Type B pancreatic cell (in vitro differentiated cells): ENCODE measurements around the gene GIPC2. TPM values are rescaled to one million over a fixed set of nuclear protein-coding genes. Genes with fewer than 3 reads are reported as not detected.

Experiments used
- DNase-seq: peaks from one replicate; pipeline ENCODE4 v3.0.0; 2021; ENCODE audit warnings: mixed read lengths; ENCODE audit not compliant: unreplicated experiment; ENCODE audit errors: extremely low spot score
- H3K27ac Mint-ChIP-seq: 2 replicates; pipeline ENCODE4 v1.8.0; 2021; ENCODE audit warnings: mild to moderate bottlenecking, mixed read lengths
- H3K27me3 Mint-ChIP-seq: 2 replicates; pipeline ENCODE4 v1.8.0; 2021; ENCODE audit warnings: mixed read lengths
- H3K36me3 Mint-ChIP-seq: 2 replicates; pipeline ENCODE4 v1.8.0; 2021; ENCODE audit warnings: mixed read lengths
- H3K4me1 Mint-ChIP-seq: one replicate; pipeline ENCODE4 v1.8.0; 2021; ENCODE audit warnings: mixed read lengths; ENCODE audit not compliant: unreplicated experiment
- H3K4me3 Mint-ChIP-seq: 2 replicates; pipeline ENCODE4 v1.8.0; 2021; ENCODE audit warnings: mild to moderate bottlenecking, mixed read lengths
- H3K9me3 Mint-ChIP-seq: 2 replicates; pipeline ENCODE4 v1.8.0; 2021; ENCODE audit warnings: mixed read lengths
- total RNA-seq: library from RNA; stranded (reverse); gene quantifications from 2 replicates; pipeline ENCODE4 v1.2.1, GENCODE V29; 2021; ENCODE audit warnings: low replicate concordance
- TF ChIP-seq, protein P1 (sequence below): fragments of 200-600 bp; sonication (generic); conservative IDR thresholded peaks from 2 replicates; pipeline ENCODE4 v1.5.0; 2021; ENCODE audit warnings: antibody characterized with exemption, mild to moderate bottlenecking

Gene GIPC2
- total RNA-seq, 1 donor from 2014 or later = 2.9 TPM

DNA sequence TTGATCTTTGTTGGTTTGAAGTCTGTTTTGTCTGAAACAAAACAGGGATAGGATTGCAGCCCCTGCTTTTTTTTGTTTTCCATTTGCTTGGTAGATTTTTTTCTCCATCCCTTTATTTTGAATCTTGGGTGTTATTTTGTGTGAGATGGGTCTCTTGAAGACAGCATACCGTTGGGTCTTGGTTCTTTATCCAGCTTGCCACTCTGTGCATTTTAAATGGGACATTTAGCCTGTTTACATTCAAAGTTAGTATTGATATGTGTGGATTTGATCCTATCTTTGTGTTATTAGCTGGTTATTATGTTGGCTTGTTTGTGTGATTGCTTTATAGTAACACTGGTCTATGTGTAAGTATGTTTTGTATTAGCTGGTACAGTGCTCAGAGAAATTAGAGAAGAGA is 40.9 kb downstream of the GIPC2 start:
- Mint-ChIP-seq H3K36me3 (no peaks in the 10 kb centered on the region), H3K4me1 (no peaks in the 10 kb centered on the region), H3K9me3 (peaks cover 7% of the 10 kb centered on the region), H3K4me3 (no peak overlapping the region), H3K27ac (no peak overlapping the region), H3K27me3 (no peaks in the 10 kb centered on the region)
- no peak for DNase-seq
- TF ChIP-seq, protein P1, sequence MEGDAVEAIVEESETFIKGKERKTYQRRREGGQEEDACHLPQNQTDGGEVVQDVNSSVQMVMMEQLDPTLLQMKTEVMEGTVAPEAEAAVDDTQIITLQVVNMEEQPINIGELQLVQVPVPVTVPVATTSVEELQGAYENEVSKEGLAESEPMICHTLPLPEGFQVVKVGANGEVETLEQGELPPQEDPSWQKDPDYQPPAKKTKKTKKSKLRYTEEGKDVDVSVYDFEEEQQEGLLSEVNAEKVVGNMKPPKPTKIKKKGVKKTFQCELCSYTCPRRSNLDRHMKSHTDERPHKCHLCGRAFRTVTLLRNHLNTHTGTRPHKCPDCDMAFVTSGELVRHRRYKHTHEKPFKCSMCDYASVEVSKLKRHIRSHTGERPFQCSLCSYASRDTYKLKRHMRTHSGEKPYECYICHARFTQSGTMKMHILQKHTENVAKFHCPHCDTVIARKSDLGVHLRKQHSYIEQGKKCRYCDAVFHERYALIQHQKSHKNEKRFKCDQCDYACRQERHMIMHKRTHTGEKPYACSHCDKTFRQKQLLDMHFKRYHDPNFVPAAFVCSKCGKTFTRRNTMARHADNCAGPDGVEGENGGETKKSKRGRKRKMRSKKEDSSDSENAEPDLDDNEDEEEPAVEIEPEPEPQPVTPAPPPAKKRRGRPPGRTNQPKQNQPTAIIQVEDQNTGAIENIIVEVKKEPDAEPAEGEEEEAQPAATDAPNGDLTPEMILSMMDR = no peak

DNA sequence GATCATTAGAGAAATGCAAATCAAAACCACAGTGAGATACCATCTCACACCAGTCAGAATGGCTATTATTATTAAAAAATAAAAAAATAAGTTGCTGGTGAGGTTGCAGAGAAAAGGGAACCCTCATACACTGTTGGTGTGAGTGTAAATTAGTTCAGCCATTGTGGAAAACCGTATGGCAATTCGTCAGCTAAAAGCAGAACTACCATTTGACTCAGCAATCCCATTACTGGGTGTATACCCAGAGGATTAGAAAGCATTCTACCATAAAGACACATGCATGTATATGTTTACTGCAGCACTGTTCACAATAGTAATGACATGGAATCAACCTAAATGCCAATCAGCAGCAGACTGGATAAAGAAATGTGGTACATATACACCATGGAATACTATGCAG is 42.2 kb downstream of the GIPC2 start:
- no peak for DNase-seq
- Mint-ChIP-seq H3K27me3 (no peaks in the 10 kb centered on the region), H3K4me1 (no peaks in the 10 kb centered on the region), H3K36me3 (no peaks in the 10 kb centered on the region), H3K27ac (no peak overlapping the region), H3K9me3 (peaks cover 7% of the 10 kb centered on the region), H3K4me3 (no peak overlapping the region)
- TF ChIP-seq, protein P1 = no peak

DNA sequence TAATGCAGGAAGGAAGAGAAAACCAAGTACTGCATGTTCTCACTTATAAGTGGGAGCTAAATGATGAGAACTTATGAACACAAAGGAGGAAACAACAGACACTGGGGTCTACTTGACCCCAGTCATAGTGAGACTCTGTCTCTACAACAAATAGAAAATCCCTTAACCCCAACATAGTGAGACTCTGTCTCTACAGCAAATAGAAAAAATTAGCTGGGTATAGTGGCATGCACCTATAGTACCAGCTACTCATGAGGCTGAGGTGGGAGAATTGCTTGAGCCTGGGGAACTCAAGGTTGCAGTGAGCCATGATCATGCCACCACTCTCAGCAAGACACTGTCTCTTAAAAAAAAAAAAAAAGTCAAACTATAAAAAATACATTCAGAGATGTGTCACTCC is 42.7 kb downstream of the GIPC2 start:
- Mint-ChIP-seq H3K27ac (no peak overlapping the region), H3K27me3 (no peaks in the 10 kb centered on the region), H3K36me3 (no peaks in the 10 kb centered on the region), H3K4me3 (no peak overlapping the region), H3K4me1 (no peaks in the 10 kb centered on the region), H3K9me3 (peaks cover 7% of the 10 kb centered on the region)
- TF ChIP-seq, protein P1 = no peak
- no peak for DNase-seq

DNA sequence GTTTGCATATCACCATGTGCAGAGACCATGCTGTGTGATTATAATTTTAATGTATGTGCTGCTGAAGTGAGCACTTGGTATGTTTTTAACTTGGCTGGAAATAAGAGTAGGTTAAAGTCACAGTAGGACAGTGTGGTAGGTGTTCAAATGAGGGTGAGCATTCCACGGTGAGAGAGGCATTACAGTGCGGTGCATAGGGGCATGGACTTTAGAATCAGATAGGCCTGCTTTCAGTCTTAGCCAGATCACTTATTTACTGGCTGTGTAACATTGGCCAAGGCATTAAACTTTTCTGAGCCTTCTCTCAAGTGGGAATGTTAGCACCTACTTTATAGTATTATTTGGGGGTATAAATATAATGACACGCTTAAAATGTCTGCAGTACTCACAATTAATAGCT is 43.2 kb downstream of the GIPC2 start:
- TF ChIP-seq, protein P1 = no peak
- H3K27me3 Mint-ChIP-seq = no peaks in the 10 kb centered on the region
- DNase-seq = no peak
- H3K9me3 Mint-ChIP-seq = peaks cover 7% of the 10 kb centered on the region
- no peak overlapping the region for H3K4me3 Mint-ChIP-seq
- H3K27ac Mint-ChIP-seq = no peak overlapping the region
- H3K36me3 Mint-ChIP-seq = no peaks in the 10 kb centered on the region
- H3K4me1 Mint-ChIP-seq = no peaks in the 10 kb centered on the region

DNA sequence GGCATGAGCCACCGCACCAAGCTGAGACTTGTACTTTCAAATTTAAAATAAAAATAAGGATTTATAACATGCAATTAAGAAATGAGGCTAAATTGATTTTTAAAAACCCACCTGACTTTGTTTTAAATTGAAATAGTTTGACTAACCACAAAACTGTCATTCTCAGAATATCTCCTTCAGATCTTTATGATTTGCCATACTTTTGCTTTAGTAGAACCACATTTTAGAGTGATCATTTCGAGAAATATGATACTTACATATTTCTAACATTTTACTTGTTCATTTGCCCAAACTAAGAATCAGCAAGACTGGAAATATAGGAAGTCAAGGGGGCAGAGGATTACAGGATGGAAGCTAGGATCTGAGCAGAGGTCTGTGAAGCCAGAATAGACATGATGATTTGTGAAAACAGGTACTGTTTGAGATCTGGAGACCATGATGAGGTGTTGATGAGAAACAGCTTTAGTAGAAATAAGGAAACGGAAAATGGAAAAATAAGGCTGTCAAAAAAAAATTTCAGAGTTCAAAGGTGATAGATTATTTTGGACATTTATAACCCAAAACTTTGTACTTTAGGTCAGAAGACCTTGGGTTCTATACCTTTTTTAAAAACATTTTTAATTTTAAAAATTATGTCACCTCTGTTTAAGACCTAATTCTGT is 44.8 kb downstream of the GIPC2 start:
- Mint-ChIP-seq H3K4me3 (no peak overlapping the region), H3K36me3 (no peaks in the 10 kb centered on the region), H3K9me3 (peaks cover 7% of the 10 kb centered on the region), H3K27me3 (no peaks in the 10 kb centered on the region), H3K27ac (no peak overlapping the region), H3K4me1 (no peaks in the 10 kb centered on the region)
- DNase-seq = no peak
- TF ChIP-seq, protein P1 = no peak
